GM12864 (cell line): Measurements from ENCODE around the gene TCTN1.

ENCODE experiments used
- DNase-seq: peaks from one replicate; pipeline ENCODE4 v3.0.0-alpha.2; 2011; ENCODE audit warnings: low read depth
- H3K4me3 ChIP-seq: 2 replicates; pipeline ENCODE4 v1.5.1; 2011; ENCODE audit warnings: mild to moderate bottlenecking, low read depth, low read length, control low read depth
- TF ChIP-seq, protein P1 (sequence below): IDR thresholded peaks from 2 replicates; pipeline ENCODE4 v1.5.1; 2011; ENCODE audit warnings: low read depth, mild to moderate bottlenecking, moderate library complexity, low read length, control low read depth, inconsistent platforms; ENCODE audit errors: missing control alignments

Gene TCTN1

DNA sequence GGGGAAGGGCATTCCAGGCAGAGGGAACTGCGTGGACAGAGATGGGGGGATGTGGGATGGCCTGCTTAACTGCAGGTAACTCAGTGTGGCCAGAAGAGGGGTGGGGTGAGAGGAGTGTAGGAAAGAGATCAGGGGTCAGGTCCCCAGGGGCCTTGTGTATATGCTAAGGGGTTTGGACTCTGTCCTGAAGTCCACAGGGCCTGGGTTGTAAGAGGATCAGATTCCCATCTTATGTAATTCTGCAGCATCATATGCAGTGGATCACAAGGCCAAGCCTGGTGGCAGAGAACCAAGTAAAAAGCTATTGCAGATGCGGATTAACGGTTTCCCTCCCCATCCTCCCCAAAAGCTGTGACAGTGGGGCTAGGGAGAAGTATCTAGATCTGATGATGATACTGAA is 8.7 kb downstream of the TCTN1 start:
- H3K4me3 ChIP-seq = no peak overlapping the region
- DNase-seq = no peak
- TF ChIP-seq, protein P1, sequence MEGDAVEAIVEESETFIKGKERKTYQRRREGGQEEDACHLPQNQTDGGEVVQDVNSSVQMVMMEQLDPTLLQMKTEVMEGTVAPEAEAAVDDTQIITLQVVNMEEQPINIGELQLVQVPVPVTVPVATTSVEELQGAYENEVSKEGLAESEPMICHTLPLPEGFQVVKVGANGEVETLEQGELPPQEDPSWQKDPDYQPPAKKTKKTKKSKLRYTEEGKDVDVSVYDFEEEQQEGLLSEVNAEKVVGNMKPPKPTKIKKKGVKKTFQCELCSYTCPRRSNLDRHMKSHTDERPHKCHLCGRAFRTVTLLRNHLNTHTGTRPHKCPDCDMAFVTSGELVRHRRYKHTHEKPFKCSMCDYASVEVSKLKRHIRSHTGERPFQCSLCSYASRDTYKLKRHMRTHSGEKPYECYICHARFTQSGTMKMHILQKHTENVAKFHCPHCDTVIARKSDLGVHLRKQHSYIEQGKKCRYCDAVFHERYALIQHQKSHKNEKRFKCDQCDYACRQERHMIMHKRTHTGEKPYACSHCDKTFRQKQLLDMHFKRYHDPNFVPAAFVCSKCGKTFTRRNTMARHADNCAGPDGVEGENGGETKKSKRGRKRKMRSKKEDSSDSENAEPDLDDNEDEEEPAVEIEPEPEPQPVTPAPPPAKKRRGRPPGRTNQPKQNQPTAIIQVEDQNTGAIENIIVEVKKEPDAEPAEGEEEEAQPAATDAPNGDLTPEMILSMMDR = no peak

- H3K4me3 ChIP-seq = no peak overlapping the region
- TF ChIP-seq, protein P1 = no peak
- DNase-seq = no peak
These were observed 13.7 kb downstream of the TCTN1 start for GRCh38 chr12:110627500-110628195.

DNA sequence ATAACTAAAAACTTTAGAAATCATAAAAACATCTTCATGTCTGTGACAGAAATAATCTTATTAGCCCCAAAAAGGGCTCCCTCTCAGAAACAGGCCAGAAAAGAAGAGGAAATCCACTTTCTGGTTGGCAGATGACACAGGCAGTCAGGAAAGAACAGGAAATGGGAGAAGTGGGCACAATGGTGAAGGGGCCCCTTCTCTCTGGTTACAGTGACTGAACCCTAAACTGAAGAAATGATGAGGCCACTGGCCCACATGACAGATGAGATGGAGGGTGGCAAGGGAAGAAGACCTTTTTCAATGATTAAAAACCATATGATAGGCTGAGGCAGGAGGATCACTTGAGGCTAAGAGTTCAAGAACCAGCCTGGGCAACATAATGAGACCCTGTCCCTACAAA is 21.1 kb downstream of the TCTN1 start:
- TF ChIP-seq, protein P1 = no peak
- no peak for DNase-seq
- no peak overlapping the region for H3K4me3 ChIP-seq

GRCh38 chr12:110636516-110636915 is 22.6 kb downstream of the TCTN1 start:
- no peak overlapping the region for H3K4me3 ChIP-seq
- DNase-seq = no peak
- TF ChIP-seq, protein P1 = no peak

GRCh38 chr12:110637869-110638441 is 24.0 kb downstream of the TCTN1 start:
- no peak for DNase-seq
- no peak overlapping the region for H3K4me3 ChIP-seq
- TF ChIP-seq, protein P1 = no peak

DNA sequence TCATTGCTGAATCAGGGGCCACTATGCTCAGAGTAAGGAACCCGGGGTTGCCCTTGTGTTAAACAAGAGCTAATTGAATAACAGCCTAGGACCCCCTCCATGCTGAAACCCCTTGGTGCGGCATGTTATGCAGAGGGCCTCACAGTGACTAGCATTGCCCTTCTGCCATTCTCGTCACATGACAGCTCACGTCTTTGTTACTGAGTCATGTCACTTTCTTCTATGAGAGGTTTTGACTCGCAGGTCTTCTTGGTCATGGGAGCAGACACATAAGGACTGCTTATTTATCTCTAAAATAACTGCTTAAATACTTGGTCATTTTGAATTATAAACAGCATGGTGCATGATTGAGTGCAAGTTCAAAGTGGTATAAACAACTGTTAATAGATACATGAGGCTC is 24.9 kb downstream of the TCTN1 start:
- no peak overlapping the region for H3K4me3 ChIP-seq
- DNase-seq = no peak
- TF ChIP-seq, protein P1 = no peak
